RPMI8226 (cell line): ENCODE data around the gene FA2H.
"Not testable (repeated sequence)": the region's sequence is repeated elsewhere in the genome, so short reads cannot be mapped to it uniquely, and the experiment has no call there.

Experiments used
- DNase-seq: peaks from one replicate; pipeline ENCODE4 v3.0.0-alpha.2; 2015

The FA2H gene

GRCh38 chr16:74774223-74775139 is at the start of gene FA2H:
TSS of gene FA2H (minus strand) at chr16:74774820. CDS start at chr16:74774755, 65 bp downstream.
- DNase-seq: peak; percentile 97

- DNase-seq: no peak
Observed at GRCh38 chr16:74817851-74818250, 43.2 kb upstream of the FA2H start.

GRCh38 chr16:74813109-74813641 is 38.6 kb upstream of the FA2H start:
- DNase-seq: peak; percentile 94

GRCh38 chr16:74811911-74812310 is 37.3 kb upstream of the FA2H start:
- peak; percentile 67 for DNase-seq

GRCh38 chr16:74811216-74811615 is 36.6 kb upstream of the FA2H start:
- not testable (repeated sequence) for DNase-seq

GRCh38 chr16:74807052-74807646 is 32.5 kb upstream of the FA2H start:
- no peak for DNase-seq

- DNase-seq: no peak
Observed at GRCh38 chr16:74800216-74800871, 25.7 kb upstream of the FA2H start.

GRCh38 chr16:74797414-74797813 is 22.8 kb upstream of the FA2H start:
- no peak for DNase-seq

GRCh38 chr16:74795104-74795503 is 20.5 kb upstream of the FA2H start:
- no peak for DNase-seq

- DNase-seq: no peak
Observed at GRCh38 chr16:74794668-74795067, 20.0 kb upstream of the FA2H start.

- DNase-seq: no peak
Observed at GRCh38 chr16:74793571-74793970, 19.0 kb upstream of the FA2H start.

- no peak for DNase-seq
Observed at GRCh38 chr16:74792225-74792624, 17.6 kb upstream of the FA2H start.

GRCh38 chr16:74791749-74792148 is 17.1 kb upstream of the FA2H start:
- not testable (repeated sequence) for DNase-seq

- DNase-seq: no peak
Observed at GRCh38 chr16:74788108-74788507, 13.5 kb upstream of the FA2H start.

GRCh38 chr16:74785031-74785430 is 10.4 kb upstream of the FA2H start:
- no peak for DNase-seq

GRCh38 chr16:74778646-74779045 is 4.0 kb upstream of the FA2H start:
- no peak for DNase-seq

- no peak for DNase-seq
Observed at GRCh38 chr16:74776926-74777325, 2.3 kb upstream of the FA2H start.

GRCh38 chr16:74775255-74775654 is 635 bp upstream of the FA2H start:
- DNase-seq: no peak

GRCh38 chr16:74773446-74774222 is 986 bp downstream of the FA2H start:
- no peak for DNase-seq

GRCh38 chr16:74771656-74772315 is 2.8 kb downstream of the FA2H start:
- DNase-seq: peak; percentile 35

GRCh38 chr16:74770831-74771526 is 3.6 kb downstream of the FA2H start:
- DNase-seq: no peak
